Measurements from ENCODE around the gene IGF2R.

- TF ChIP-seq ZNF384 (IDR thresholded peaks at IDR 0.05) (no peak), NFRKB (IDR thresholded peaks at IDR 0.05) (no peak), SUZ12 (IDR thresholded peaks at IDR 0.05) (no peak), HDGF (IDR thresholded peaks at IDR 0.05; ENCODE audit: borderline replicate concordance) (no peak), BHLHE40 (IDR thresholded peaks at IDR 0.05; ENCODE audit: borderline replicate concordance) (no peak), CTBP1 (IDR thresholded peaks at IDR 0.05; ENCODE audit: borderline replicate concordance) (no peak), FOXA1 (IDR thresholded peaks at IDR 0.05) (no peak), ELF4 (IDR thresholded peaks at IDR 0.05) (no peak), ARNT (IDR thresholded peaks at IDR 0.05) (no peak), SP1 (IDR thresholded peaks at IDR 0.05) (no peak), FOXK2 (IDR thresholded peaks at IDR 0.05) (no peak), FOXM1 (IDR thresholded peaks at IDR 0.05; ENCODE audit: borderline replicate concordance) (no peak)
- TF ChIP-seq, protein P1, sequence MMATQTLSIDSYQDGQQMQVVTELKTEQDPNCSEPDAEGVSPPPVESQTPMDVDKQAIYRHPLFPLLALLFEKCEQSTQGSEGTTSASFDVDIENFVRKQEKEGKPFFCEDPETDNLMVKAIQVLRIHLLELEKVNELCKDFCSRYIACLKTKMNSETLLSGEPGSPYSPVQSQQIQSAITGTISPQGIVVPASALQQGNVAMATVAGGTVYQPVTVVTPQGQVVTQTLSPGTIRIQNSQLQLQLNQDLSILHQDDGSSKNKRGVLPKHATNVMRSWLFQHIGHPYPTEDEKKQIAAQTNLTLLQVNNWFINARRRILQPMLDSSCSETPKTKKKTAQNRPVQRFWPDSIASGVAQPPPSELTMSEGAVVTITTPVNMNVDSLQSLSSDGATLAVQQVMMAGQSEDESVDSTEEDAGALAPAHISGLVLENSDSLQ (IDR thresholded peaks at IDR 0.05) = no peak
These were observed 6.0 kb downstream of the IGF2R start for GRCh38 chr6:159974932-159975331.

Data from HEK293T (cell line).